K562 (cell line): Measurements from ENCODE around the gene SLC30A4. TPM values are rescaled to one million over a fixed set of nuclear protein-coding genes. Genes with fewer than 3 reads are reported as not detected.

Experiments
- FOXJ3 ChIP-seq: sonication (generic); formaldehyde crosslinking; IDR thresholded peaks from 2 replicates; pipeline ENCODE4 v1.4.0; 2020; ENCODE audit warnings: mild to moderate bottlenecking, missing genetic modification reagents
- PTBP1 ChIP-seq: fragments of 200-400 bp; formaldehyde crosslinking; IDR thresholded peaks from 2 replicates; pipeline ENCODE4 v1.6.1; 2017; ENCODE audit warnings: low read depth, low read length
- XRCC3 ChIP-seq: fragments of 450-650 bp; IDR thresholded peaks from 2 replicates; pipeline ENCODE4 v1.6.1; 2017; ENCODE audit warnings: mild to moderate bottlenecking, moderate library complexity
- ZBTB40 ChIP-seq, 2 experiments: fragments of 450-650 bp in 1 of 2; sonication (generic) in 1 of 2; formaldehyde crosslinking in 1 of 2; IDR thresholded peaks; 2 replicates each; pipeline versions ENCODE4 v1.7.1 to v1.9.0; 2016 to 2022; ENCODE audit warnings: inconsistent platforms in 1 of 2, mild to moderate bottlenecking in 1 of 2, missing genetic modification reagents in 1 of 2
- ZNF134 ChIP-seq: fragments of 250-450 bp; sonication (Bioruptor Pico); conservative IDR thresholded peaks from 2 replicates; pipeline ENCODE4 v1.4.0; 2020
- ZNF143 ChIP-seq: sonication (generic); formaldehyde crosslinking; IDR thresholded peaks from 2 replicates; pipeline ENCODE4 v1.9.0; 2022; ENCODE audit warnings: mild to moderate bottlenecking, missing genetic modification reagents
- ZNF174 ChIP-seq: fragments of 250-450 bp; sonication (Bioruptor Pico); IDR thresholded peaks from 2 replicates; pipeline ENCODE4 v1.4.0; 2020; ENCODE audit warnings: mild to moderate bottlenecking
- ZNF316 ChIP-seq: fragments of 450-650 bp; IDR thresholded peaks from 2 replicates; pipeline ENCODE4 v1.6.1; 2016
- ZNF408 ChIP-seq: fragments of 250-450 bp; sonication (Bioruptor Pico); IDR thresholded peaks from 2 replicates; pipeline ENCODE4 v1.4.0; 2020; ENCODE audit warnings: low read depth, mild to moderate bottlenecking, moderate library complexity
- polyA plus RNA-seq, 8 experiments: library from polyadenylated mRNA; depleted of rRNA in 4 of 8; stranded (reverse) in 5 of 8; unstranded in 3 of 8; fragments of >200 nt; fragmentation: Nextera tagmentation in 2 of 8; fragmentation: Illumina TruSeq in 1 of 8; extraction: Ambion mirVana in 2 of 8; extraction: Trizol in 1 of 8; gene quantifications; 2 replicates each; pipeline versions ENCODE4 v1.2.1 to v1.2.3, GENCODE V29; 2011 to 2014; ENCODE audit warnings: inconsistent platforms in 1 of 8, missing spikeins in 1 of 8
- total RNA-seq, 7 experiments: library from RNA; depleted of rRNA in 6 of 7; stranded (reverse); fragments of >200 nt in 6 of 7; fragmentation: Illumina TruSeq in 2 of 7; extraction: Trizol in 2 of 7; gene quantifications; 2 replicates each; pipeline versions ENCODE4 v1.2.1 to v1.2.3, GENCODE V29; 2011 to 2021; ENCODE audit warnings: low replicate concordance in 1 of 7
- TF ChIP-seq, protein P1 (sequence below): fragments of 200-800 bp; sonication (Bioruptor generic); IDR thresholded peaks from 2 replicates; pipeline ENCODE4 v1.6.1; 2016; ENCODE audit warnings: missing genetic modification characterization, missing compliant biosample characterization

The SLC30A4 gene
- total and polyA plus RNA-seq, 9 of the 15 experiments (the other 6 are each of a cell fraction or from before 2014, with no cell fraction given) = 0.21 to 0.73 (median 0.36) TPM

DNA sequence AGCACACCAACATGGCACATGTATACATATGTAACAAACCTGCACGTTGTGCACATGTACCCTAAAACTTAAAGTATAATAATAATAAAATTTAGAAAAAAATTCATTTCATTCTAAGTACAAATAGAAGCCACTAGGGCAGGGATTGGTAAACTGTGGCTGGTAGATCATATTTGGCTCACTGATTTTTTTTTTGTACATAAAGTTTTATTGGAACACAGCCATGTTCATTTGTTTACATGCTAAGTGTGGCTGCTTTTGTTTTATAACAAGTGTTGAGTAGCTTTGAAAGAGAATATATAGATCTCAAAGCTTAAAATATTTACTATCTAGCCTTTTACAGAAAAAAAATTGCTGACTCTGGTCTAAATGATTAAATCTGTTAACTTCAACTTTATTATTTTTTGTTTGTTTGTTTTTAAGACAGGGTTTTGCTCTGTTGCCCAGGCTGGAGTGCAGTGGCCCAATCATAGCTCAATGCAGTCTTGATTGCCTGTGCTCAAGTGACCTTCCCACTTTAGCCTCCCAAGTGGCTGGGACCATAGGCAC lies 32.8 kb downstream of the SLC30A4 start (continued):
- TF ChIP-seq, protein P1, sequence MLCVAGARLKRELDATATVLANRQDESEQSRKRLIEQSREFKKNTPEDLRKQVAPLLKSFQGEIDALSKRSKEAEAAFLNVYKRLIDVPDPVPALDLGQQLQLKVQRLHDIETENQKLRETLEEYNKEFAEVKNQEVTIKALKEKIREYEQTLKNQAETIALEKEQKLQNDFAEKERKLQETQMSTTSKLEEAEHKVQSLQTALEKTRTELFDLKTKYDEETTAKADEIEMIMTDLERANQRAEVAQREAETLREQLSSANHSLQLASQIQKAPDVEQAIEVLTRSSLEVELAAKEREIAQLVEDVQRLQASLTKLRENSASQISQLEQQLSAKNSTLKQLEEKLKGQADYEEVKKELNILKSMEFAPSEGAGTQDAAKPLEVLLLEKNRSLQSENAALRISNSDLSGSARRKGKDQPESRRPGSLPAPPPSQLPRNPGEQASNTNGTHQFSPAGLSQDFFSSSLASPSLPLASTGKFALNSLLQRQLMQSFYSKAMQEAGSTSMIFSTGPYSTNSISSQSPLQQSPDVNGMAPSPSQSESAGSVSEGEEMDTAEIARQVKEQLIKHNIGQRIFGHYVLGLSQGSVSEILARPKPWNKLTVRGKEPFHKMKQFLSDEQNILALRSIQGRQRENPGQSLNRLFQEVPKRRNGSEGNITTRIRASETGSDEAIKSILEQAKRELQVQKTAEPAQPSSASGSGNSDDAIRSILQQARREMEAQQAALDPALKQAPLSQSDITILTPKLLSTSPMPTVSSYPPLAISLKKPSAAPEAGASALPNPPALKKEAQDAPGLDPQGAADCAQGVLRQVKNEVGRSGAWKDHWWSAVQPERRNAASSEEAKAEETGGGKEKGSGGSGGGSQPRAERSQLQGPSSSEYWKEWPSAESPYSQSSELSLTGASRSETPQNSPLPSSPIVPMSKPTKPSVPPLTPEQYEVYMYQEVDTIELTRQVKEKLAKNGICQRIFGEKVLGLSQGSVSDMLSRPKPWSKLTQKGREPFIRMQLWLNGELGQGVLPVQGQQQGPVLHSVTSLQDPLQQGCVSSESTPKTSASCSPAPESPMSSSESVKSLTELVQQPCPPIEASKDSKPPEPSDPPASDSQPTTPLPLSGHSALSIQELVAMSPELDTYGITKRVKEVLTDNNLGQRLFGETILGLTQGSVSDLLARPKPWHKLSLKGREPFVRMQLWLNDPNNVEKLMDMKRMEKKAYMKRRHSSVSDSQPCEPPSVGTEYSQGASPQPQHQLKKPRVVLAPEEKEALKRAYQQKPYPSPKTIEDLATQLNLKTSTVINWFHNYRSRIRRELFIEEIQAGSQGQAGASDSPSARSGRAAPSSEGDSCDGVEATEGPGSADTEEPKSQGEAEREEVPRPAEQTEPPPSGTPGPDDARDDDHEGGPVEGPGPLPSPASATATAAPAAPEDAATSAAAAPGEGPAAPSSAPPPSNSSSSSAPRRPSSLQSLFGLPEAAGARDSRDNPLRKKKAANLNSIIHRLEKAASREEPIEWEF (CRISPR knock-in tag) = no peak
- TF ChIP-seq ZNF316 = peak; percentile 85
- peak; percentile 88 for TF ChIP-seq ZBTB40 (IDR thresholded peaks at IDR 0.05)
- TF ChIP-seq ZBTB40 (CRISPR knock-in tag; IDR thresholded peaks at IDR 0.05) = peak; percentile 65
- no peak for TF ChIP-seq ZNF408 (CRISPR knock-in tag)
- TF ChIP-seq ZNF174 (CRISPR knock-in tag) = no peak
- no peak for TF ChIP-seq ZNF134 (CRISPR knock-in tag)
- no peak for TF ChIP-seq PTBP1
- no peak for TF ChIP-seq XRCC3
- TF ChIP-seq FOXJ3 (CRISPR knock-in tag) = no peak
- no peak for TF ChIP-seq ZNF143 (CRISPR knock-in tag)
